ENCODE results near the gene GLI1. TPM values are rescaled to one million over a fixed set of nuclear protein-coding genes. Genes with fewer than 3 reads are reported as not detected.

The GLI1 gene
- total RNA-seq, 1 donor from 2014 or later: 5.8 TPM

DNA sequence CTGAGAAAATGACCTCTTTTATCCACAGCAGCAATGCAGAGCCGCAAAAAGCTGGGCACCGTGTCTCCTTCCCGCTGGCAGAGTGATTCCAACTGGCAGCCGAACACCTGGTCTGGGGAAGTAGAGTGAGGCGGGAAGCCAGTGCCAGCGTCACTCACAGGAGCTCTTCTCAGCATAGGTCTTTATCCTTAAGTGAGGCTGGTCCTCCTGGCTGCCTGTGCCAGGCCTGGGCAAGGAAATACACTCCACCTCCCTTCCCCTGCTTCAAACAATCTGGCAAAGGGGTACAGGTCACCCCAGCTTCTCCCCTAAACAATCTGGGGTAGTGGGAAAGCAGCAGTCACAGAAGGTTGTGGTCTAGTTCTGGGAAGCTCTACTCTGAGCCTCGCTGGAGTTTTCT lies 15.3 kb downstream of the GLI1 start:
- H3K9me3 ChIP-seq (ENCODE audit: insufficient read depth, low read depth, low read length): no peaks in the 10 kb centered on the region
- no peaks in the 10 kb centered on the region for H3K79me2 ChIP-seq (ENCODE audit: insufficient read depth, low read length)
- H3K4me3 ChIP-seq (ENCODE audit: insufficient read depth, low read depth, low read length): no peak overlapping the region
- Mint-ChIP-seq H3K27ac (ENCODE audit: unreplicated experiment) (no peak overlapping the region), H3K36me3 (ENCODE audit: low read depth, unreplicated experiment) (peaks cover 6% of the 10 kb centered on the region), H3K27me3 (ENCODE audit: low read depth, unreplicated experiment) (peaks cover 65% of the 10 kb centered on the region), H3K4me3 (ENCODE audit: unreplicated experiment) (peak overlapping the region; percentile 54), H3K9me3 (ENCODE audit: unreplicated experiment) (peaks cover 16% of the 10 kb centered on the region), H3K4me1 (ENCODE audit: low read depth, unreplicated experiment) (peaks cover 18% of the 10 kb centered on the region)
- H4K20me1 ChIP-seq (ENCODE audit: insufficient read depth, low read length): no peaks in the 10 kb centered on the region
- H3K36me3 ChIP-seq (ENCODE audit: insufficient read depth, low read length): no peaks in the 10 kb centered on the region
- H3K27me3 ChIP-seq (ENCODE audit: insufficient read depth, low read length): peaks cover 46% of the 10 kb centered on the region
- peaks cover 9% of the 10 kb centered on the region for H3K4me1 ChIP-seq (ENCODE audit: insufficient read depth, low read length)
- TF ChIP-seq, protein P1, sequence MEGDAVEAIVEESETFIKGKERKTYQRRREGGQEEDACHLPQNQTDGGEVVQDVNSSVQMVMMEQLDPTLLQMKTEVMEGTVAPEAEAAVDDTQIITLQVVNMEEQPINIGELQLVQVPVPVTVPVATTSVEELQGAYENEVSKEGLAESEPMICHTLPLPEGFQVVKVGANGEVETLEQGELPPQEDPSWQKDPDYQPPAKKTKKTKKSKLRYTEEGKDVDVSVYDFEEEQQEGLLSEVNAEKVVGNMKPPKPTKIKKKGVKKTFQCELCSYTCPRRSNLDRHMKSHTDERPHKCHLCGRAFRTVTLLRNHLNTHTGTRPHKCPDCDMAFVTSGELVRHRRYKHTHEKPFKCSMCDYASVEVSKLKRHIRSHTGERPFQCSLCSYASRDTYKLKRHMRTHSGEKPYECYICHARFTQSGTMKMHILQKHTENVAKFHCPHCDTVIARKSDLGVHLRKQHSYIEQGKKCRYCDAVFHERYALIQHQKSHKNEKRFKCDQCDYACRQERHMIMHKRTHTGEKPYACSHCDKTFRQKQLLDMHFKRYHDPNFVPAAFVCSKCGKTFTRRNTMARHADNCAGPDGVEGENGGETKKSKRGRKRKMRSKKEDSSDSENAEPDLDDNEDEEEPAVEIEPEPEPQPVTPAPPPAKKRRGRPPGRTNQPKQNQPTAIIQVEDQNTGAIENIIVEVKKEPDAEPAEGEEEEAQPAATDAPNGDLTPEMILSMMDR (IDR thresholded peaks at IDR 0.05; ENCODE audit: insufficient read depth, low read depth, low read length): no peak
- no peak for TF ChIP-seq EZH2 (IDR thresholded peaks at IDR 0.05; ENCODE audit: insufficient read depth, low read length)
- no peak overlapping the region for H3K27ac ChIP-seq (ENCODE audit: low read depth, low read length)
- FAIRE-seq (no peak), DNase-seq (ENCODE audit: low read depth) (no peak)
- H2AFZ ChIP-seq (ENCODE audit: low read depth, low read length): no peak overlapping the region
- peak overlapping the region; percentile 81 for H3K4me2 ChIP-seq (ENCODE audit: low read length)
- H3K9ac ChIP-seq (ENCODE audit: low read length): no peak overlapping the region

DNA sequence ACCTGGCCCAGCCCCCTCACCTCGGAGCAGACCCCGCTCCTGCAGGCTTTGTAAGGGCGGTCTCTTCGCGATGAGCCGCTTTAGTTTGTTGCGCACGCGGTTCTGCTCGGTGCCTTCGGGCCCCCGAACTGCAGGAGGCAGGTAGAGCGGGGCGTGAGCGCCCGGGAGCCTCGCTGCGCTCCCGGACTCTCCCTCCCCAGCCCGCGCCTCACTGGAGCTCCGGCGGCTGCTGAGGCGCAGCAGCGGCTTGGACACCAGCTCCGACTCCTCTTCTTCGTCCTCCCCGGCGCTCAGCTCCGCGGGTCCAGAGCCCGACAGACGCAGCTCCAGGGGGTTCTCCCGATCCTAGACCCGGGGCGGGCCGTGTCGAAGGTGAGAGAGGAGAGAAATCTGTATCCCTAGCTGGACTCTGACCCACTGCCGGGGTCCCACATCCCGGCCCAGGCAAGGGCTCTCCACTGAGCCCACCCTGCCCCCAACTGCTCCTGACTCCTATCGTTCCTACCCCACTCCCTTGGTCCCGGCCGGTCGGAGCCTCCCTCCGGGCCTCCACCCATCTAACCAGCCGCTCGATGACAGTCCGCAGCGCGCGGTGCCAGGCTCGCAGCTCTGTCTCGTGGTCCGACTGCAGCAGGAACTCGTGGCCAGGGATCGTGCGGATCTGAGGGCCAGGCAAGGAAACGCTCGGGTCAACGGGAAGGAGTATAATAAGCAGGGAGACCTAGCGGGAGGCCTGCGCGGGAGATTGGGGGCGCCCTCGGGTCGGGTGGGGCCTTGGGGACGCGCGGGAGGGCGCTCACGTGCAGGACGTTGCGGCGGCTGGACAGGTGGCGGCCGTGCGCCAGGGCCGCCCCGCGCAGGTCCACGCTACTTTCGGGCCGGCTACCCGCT lies 15.9 kb downstream of the GLI1 start:
- Histone ChIP-seq H3K27ac (ENCODE audit: low read depth, low read length) (no peak overlapping the region), H2AFZ (ENCODE audit: low read depth, low read length) (peak overlapping the region; percentile 66), H3K9ac (ENCODE audit: low read length) (no peak overlapping the region), H3K9me3 (ENCODE audit: insufficient read depth, low read depth, low read length) (no peaks in the 10 kb centered on the region), H3K4me1 (ENCODE audit: insufficient read depth, low read length) (peaks cover 9% of the 10 kb centered on the region), H3K79me2 (ENCODE audit: insufficient read depth, low read length) (no peaks in the 10 kb centered on the region), H3K36me3 (ENCODE audit: insufficient read depth, low read length) (no peaks in the 10 kb centered on the region), H3K4me3 (ENCODE audit: insufficient read depth, low read depth, low read length) (peak overlapping the region; percentile 28), H4K20me1 (ENCODE audit: insufficient read depth, low read length) (no peaks in the 10 kb centered on the region), H3K27me3 (ENCODE audit: insufficient read depth, low read length) (peaks cover 47% of the 10 kb centered on the region), H3K4me2 (ENCODE audit: low read length) (peak overlapping the region; percentile 81)
- peak overlapping the region; percentile 60 for H3K4me3 Mint-ChIP-seq (ENCODE audit: unreplicated experiment)
- peaks cover 18% of the 10 kb centered on the region for H3K4me1 Mint-ChIP-seq (ENCODE audit: low read depth, unreplicated experiment)
- TF ChIP-seq EZH2 (IDR thresholded peaks at IDR 0.05; ENCODE audit: insufficient read depth, low read length): peak; percentile 93
- TF ChIP-seq, protein P1 (IDR thresholded peaks at IDR 0.05; ENCODE audit: insufficient read depth, low read depth, low read length): no peak
- peaks cover 16% of the 10 kb centered on the region for H3K9me3 Mint-ChIP-seq (ENCODE audit: unreplicated experiment)
- DNase-seq (ENCODE audit: low read depth): no peak
- peaks cover 6% of the 10 kb centered on the region for H3K36me3 Mint-ChIP-seq (ENCODE audit: low read depth, unreplicated experiment)
- H3K27ac Mint-ChIP-seq (ENCODE audit: unreplicated experiment): no peak overlapping the region
- FAIRE-seq: no peak
- H3K27me3 Mint-ChIP-seq (ENCODE audit: low read depth, unreplicated experiment): peaks cover 63% of the 10 kb centered on the region

All from astrocyte (in vitro differentiated cells and primary cell).